ENCODE measurements around the gene PDCL2. TPM values are rescaled to one million over a fixed set of nuclear protein-coding genes. Genes with fewer than 3 reads are reported as not detected.

PDCL2 gene
- total RNA-seq, 1 experiment from 2014 or later = not detected

- TF ChIP-seq CTCF (conservative IDR thresholded peaks at IDR 0.05; ENCODE audit: low read depth, low read length) (no peak), EZH2 (IDR thresholded peaks at IDR 0.05; ENCODE audit: borderline replicate concordance, low read depth, low read length, poor library complexity, severe bottlenecking) (no peak)
- H3K9me3 ChIP-seq (ENCODE audit: low read depth, low read length, poor library complexity, severe bottlenecking) = no peaks in the 10 kb centered on the region
- TSS peak; percentile 31 for BruUV-seq (replicated peaks)
- no peaks in the 10 kb centered on the region for H3K36me3 ChIP-seq (ENCODE audit: insufficient read depth, low read length, poor library complexity, severe bottlenecking)
- peak overlapping the region; percentile 73 for H3K4me3 ChIP-seq (ENCODE audit: low read depth, low read length, poor library complexity, severe bottlenecking)
- POLR2A ChIA-PET (ENCODE audit: low non-redundant PET) = no interaction called here
- intact Hi-C loops (cut with micrococcal nuclease; ENCODE audit: unreplicated experiment) = loop anchor here (10.0 kb wide), 1 partner anchor 320 kb away; no protein-coding TSS in a partner anchor
- H3K4me1 ChIP-seq (ENCODE audit: insufficient read depth, low read length, poor library complexity, severe bottlenecking) = peaks cover 5% of the 10 kb centered on the region
- CTCF ChIA-PET = no interaction called here
- DNase-seq (ENCODE audit: low spot score) = no peak
- H3K27ac ChIP-seq (ENCODE audit: low read depth, low read length, poor library complexity, severe bottlenecking) = peak overlapping the region; percentile 87
- H3K27me3 ChIP-seq (replicated peaks; ENCODE audit: insufficient read depth, low read depth, low read length, poor library complexity) = no peaks in the 10 kb centered on the region
These were observed 46.9 kb downstream of the PDCL2 start for GRCh38 chr4:55545151-55545550.

DNA sequence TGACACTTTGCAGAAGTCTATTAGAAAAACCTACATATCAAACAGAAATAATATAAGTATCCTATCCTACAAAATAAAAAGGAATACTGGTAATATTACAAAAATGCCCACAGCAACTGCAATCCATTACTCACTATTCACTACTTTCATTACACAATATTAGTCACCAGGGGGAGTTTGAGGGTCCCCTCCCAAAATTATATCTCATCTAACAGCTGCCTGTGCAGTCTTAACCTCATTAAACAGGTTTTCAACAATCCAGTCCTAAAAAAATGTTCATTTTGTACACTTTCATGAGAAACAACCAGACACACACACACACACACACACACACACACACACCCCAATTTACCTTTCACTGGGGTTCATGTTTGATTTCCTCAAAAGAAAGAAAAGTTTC lies 48.2 kb downstream of the PDCL2 start:
- H3K27me3 ChIP-seq (replicated peaks; ENCODE audit: insufficient read depth, low read depth, low read length, poor library complexity) = no peaks in the 10 kb centered on the region
- H3K9me3 ChIP-seq (ENCODE audit: low read depth, low read length, poor library complexity, severe bottlenecking) = no peaks in the 10 kb centered on the region
- H3K36me3 ChIP-seq (ENCODE audit: insufficient read depth, low read length, poor library complexity, severe bottlenecking) = no peaks in the 10 kb centered on the region
- BruUV-seq (replicated peaks) = no TSS peak
- CTCF ChIA-PET = no interaction called here
- TF ChIP-seq EZH2 (IDR thresholded peaks at IDR 0.05; ENCODE audit: borderline replicate concordance, low read depth, low read length, poor library complexity, severe bottlenecking) = no peak
- TF ChIP-seq CTCF (conservative IDR thresholded peaks at IDR 0.05; ENCODE audit: low read depth, low read length) = 0 out of 2 replicates have a peak, but pooled peaks have one; percentile 15
- POLR2A ChIA-PET (ENCODE audit: low non-redundant PET) = interaction anchor here (0.6 kb wide), 1 partner anchor 128 kb away, joined by 6 read pairs; no protein-coding TSS in a partner anchor
- intact Hi-C loops (cut with micrococcal nuclease; ENCODE audit: unreplicated experiment) = loop anchor here (10.0 kb wide), 1 partner anchor 321 kb away; no protein-coding TSS in a partner anchor
- DNase-seq (ENCODE audit: low spot score) = peak; percentile 28
- H3K4me3 ChIP-seq (ENCODE audit: low read depth, low read length, poor library complexity, severe bottlenecking) = no peak overlapping the region
- peaks cover 5% of the 10 kb centered on the region for H3K4me1 ChIP-seq (ENCODE audit: insufficient read depth, low read length, poor library complexity, severe bottlenecking)
- no peak overlapping the region for H3K27ac ChIP-seq (ENCODE audit: low read depth, low read length, poor library complexity, severe bottlenecking)

DNA sequence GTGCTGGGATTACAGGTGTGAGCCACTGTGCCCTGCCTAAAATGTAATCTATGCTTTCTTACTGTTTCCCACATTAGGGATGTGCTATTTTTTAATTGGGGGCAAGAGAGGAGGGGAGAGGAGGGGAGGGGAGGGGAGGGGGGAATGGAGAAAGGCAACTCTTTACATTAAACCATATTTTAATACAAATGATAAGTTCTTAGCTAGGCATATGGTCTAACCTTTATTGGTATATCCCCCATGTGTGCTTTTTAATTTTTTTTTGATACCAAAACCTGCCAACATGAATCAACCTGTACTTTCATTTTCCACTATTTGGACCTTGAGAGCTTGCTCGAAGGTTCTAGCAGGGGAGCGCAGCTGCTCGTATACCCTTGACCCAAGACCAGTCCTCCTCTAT lies 51.8 kb downstream of the PDCL2 start:
- H3K27ac ChIP-seq (ENCODE audit: low read depth, low read length, poor library complexity, severe bottlenecking) = no peak overlapping the region
- no TSS peak for BruUV-seq (replicated peaks)
- intact Hi-C loops (cut with micrococcal nuclease; ENCODE audit: unreplicated experiment) = loop anchor here (10.0 kb wide), 1 partner anchor 325 kb away; no protein-coding TSS in a partner anchor
- H3K36me3 ChIP-seq (ENCODE audit: insufficient read depth, low read length, poor library complexity, severe bottlenecking) = no peaks in the 10 kb centered on the region
- no peaks in the 10 kb centered on the region for H3K27me3 ChIP-seq (replicated peaks; ENCODE audit: insufficient read depth, low read depth, low read length, poor library complexity)
- no peak overlapping the region for H3K4me3 ChIP-seq (ENCODE audit: low read depth, low read length, poor library complexity, severe bottlenecking)
- TF ChIP-seq EZH2 (IDR thresholded peaks at IDR 0.05; ENCODE audit: borderline replicate concordance, low read depth, low read length, poor library complexity, severe bottlenecking) (no peak), CTCF (conservative IDR thresholded peaks at IDR 0.05; ENCODE audit: low read depth, low read length) (no peak)
- ChIA-PET CTCF (no interaction called here), POLR2A (ENCODE audit: low non-redundant PET) (no interaction called here)
- no peak for DNase-seq (ENCODE audit: low spot score)
- H3K4me1 ChIP-seq (ENCODE audit: insufficient read depth, low read length, poor library complexity, severe bottlenecking) = peaks cover 5% of the 10 kb centered on the region
- no peaks in the 10 kb centered on the region for H3K9me3 ChIP-seq (ENCODE audit: low read depth, low read length, poor library complexity, severe bottlenecking)

Measured in A673 (cell line).